ENCODE results near the gene POLD2. TPM values are rescaled to one million over a fixed set of nuclear protein-coding genes. Genes with fewer than 3 reads are reported as not detected.
A peak's percentile ranks its signal among the peaks of the same experiment; 100 is the strongest.

Gene POLD2
- total RNA-seq, 1 experiment from 2014 or later: 154 TPM

GRCh38 chr7:44151956-44152355 is 28.6 kb upstream of the POLD2 start:
- DNase-seq (ENCODE audit: low spot score): peak; percentile 8
- Mint-ChIP-seq H3K4me1 (peaks cover 7% of the 10 kb centered on the region), H3K27ac (no peak overlapping the region), H3K9me3 (no peaks in the 10 kb centered on the region), H3K4me3 (no peak overlapping the region), H3K36me3 (no peaks in the 10 kb centered on the region), H3K27me3 (ENCODE audit: low read depth) (peaks cover 4% of the 10 kb centered on the region)
- no peak for TF ChIP-seq ZNF396 (CRISPR knock-in tag; IDR thresholded peaks at IDR 0.05; ENCODE audit: borderline replicate concordance)
- TF ChIP-seq ETV6 (CRISPR knock-in tag; IDR thresholded peaks at IDR 0.05): no peak
- TF ChIP-seq ATF6 (CRISPR knock-in tag; IDR thresholded peaks at IDR 0.05): no peak
- TF ChIP-seq KAT7 (CRISPR knock-in tag; IDR thresholded peaks at IDR 0.05; ENCODE audit: borderline replicate concordance): no peak
- no peak for TF ChIP-seq ZNF532 (CRISPR knock-in tag; IDR thresholded peaks at IDR 0.05; ENCODE audit: borderline replicate concordance)
- ChIA-PET CTCF (no interaction called here), POLR2A (no interaction called here)
- no peak for ATAC-seq

DNA sequence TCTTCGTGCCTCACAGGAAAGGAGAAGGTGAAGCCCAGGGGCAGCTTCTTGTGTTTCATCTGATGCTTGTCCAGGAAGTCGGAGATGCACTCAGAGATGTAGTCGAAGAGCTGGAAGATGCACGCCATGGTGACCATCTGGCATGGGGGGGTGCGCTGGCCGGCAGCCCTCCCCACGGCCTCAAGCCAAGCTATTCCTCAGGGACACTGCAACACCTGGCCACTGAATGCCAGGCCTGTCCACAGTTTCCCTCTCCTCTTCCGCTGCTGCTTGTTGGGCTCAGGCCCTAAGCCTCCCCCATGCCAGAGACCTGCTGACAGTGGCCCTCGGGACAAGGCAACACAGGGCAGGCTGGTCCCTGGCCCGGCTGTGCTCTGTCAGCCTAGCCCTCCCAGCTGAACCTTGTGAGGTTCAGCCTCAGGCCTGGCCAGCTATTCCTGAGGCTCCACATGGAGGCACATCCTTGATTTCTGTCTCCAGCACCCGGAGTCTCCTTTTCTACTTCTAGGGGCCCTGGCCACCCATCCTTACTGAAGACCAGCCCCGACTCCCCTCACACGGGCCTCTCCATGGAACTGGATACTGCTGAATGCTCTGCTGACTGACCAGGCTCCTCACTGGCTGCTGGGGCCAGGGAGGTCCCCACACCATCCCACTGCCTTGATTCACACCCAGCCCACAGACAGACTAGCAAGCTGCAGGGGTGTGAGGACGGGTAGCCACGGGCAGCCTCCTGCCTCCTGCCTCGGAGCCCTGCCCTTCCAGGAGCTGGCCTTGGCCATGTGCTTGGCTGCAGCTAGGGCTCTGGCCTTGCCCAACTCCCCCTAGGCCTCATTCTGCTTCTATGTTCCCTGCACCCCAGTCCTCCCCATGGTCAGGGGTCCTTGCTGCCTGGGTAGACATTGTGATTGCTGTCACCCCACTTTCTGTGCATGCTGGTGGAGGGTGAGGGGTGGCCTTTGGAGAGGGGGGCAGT is 27.9 kb upstream of the POLD2 start:
- Mint-ChIP-seq H3K4me3 (no peak overlapping the region), H3K27me3 (ENCODE audit: low read depth) (peaks cover 11% of the 10 kb centered on the region), H3K4me1 (peaks cover 14% of the 10 kb centered on the region), H3K36me3 (no peaks in the 10 kb centered on the region), H3K9me3 (no peaks in the 10 kb centered on the region), H3K27ac (no peak overlapping the region)
- ChIA-PET CTCF (interaction anchor here (1.4 kb wide), 1 partner anchor 79 kb away, joined by 4 read pairs; no protein-coding TSS in a partner anchor), POLR2A (no interaction called here)
- ATAC-seq: no peak
- DNase-seq (ENCODE audit: low spot score): peak; percentile 3
- TF ChIP-seq NFATC4 (CRISPR knock-in tag; IDR thresholded peaks at IDR 0.05): no peak
- TF ChIP-seq NFE2L1 (CRISPR knock-in tag; IDR thresholded peaks at IDR 0.05): no peak
- TF ChIP-seq, protein P1, sequence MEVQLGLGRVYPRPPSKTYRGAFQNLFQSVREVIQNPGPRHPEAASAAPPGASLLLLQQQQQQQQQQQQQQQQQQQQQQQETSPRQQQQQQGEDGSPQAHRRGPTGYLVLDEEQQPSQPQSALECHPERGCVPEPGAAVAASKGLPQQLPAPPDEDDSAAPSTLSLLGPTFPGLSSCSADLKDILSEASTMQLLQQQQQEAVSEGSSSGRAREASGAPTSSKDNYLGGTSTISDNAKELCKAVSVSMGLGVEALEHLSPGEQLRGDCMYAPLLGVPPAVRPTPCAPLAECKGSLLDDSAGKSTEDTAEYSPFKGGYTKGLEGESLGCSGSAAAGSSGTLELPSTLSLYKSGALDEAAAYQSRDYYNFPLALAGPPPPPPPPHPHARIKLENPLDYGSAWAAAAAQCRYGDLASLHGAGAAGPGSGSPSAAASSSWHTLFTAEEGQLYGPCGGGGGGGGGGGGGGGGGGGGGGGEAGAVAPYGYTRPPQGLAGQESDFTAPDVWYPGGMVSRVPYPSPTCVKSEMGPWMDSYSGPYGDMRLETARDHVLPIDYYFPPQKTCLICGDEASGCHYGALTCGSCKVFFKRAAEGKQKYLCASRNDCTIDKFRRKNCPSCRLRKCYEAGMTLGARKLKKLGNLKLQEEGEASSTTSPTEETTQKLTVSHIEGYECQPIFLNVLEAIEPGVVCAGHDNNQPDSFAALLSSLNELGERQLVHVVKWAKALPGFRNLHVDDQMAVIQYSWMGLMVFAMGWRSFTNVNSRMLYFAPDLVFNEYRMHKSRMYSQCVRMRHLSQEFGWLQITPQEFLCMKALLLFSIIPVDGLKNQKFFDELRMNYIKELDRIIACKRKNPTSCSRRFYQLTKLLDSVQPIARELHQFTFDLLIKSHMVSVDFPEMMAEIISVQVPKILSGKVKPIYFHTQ (CRISPR knock-in tag; IDR thresholded peaks at IDR 0.05): no peak
- no peak for TF ChIP-seq ZNF232 (CRISPR knock-in tag; IDR thresholded peaks at IDR 0.05)
- no peak for TF ChIP-seq FOXJ3 (CRISPR knock-in tag; IDR thresholded peaks at IDR 0.05; ENCODE audit: borderline replicate concordance)
- TF ChIP-seq SMAD4 (CRISPR knock-in tag; IDR thresholded peaks at IDR 0.05): no peak
- no peak for TF ChIP-seq NR2C2 (CRISPR knock-in tag; IDR thresholded peaks at IDR 0.05)
- TF ChIP-seq, protein P2, sequence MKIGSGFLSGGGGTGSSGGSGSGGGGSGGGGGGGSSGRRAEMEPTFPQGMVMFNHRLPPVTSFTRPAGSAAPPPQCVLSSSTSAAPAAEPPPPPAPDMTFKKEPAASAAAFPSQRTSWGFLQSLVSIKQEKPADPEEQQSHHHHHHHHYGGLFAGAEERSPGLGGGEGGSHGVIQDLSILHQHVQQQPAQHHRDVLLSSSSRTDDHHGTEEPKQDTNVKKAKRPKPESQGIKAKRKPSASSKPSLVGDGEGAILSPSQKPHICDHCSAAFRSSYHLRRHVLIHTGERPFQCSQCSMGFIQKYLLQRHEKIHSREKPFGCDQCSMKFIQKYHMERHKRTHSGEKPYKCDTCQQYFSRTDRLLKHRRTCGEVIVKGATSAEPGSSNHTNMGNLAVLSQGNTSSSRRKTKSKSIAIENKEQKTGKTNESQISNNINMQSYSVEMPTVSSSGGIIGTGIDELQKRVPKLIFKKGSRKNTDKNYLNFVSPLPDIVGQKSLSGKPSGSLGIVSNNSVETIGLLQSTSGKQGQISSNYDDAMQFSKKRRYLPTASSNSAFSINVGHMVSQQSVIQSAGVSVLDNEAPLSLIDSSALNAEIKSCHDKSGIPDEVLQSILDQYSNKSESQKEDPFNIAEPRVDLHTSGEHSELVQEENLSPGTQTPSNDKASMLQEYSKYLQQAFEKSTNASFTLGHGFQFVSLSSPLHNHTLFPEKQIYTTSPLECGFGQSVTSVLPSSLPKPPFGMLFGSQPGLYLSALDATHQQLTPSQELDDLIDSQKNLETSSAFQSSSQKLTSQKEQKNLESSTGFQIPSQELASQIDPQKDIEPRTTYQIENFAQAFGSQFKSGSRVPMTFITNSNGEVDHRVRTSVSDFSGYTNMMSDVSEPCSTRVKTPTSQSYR (CRISPR knock-in tag; IDR thresholded peaks at IDR 0.05): no peak
- no peak for TF ChIP-seq ATF6 (CRISPR knock-in tag; IDR thresholded peaks at IDR 0.05)
- TF ChIP-seq EMX1 (CRISPR knock-in tag; IDR thresholded peaks at IDR 0.05): no peak

Data from WTC11 (cell line).